IMR-90 (cell line): ENCODE data around the gene HBEGF. TPM values are rescaled to one million over a fixed set of nuclear protein-coding genes. Genes with fewer than 3 reads are reported as not detected.

Source experiments
- ATAC-seq: fragments of 200-7000 bp; cut with Tn5 transposase; 2 replicates; pipeline ENCODE4 v1.9.1; 2020; ENCODE audit warnings: low read depth, mild to moderate bottlenecking, moderate library complexity
- BruUV-seq: library from RNA; stranded (reverse); fragments of 400-500 nt; replicated peaks from 2 replicates; lab custom pipeline; 2021; lab: Mats Ljungman, UMichigan
- CTCF ChIA-PET: fragments of 300-600 bp; formaldehyde crosslinking; extraction: SDS; loops from one replicate; lab custom pipeline; 2021; ENCODE audit warnings: antibody characterized with exemption; lab: Yijun Ruan, JAX
- POLR2A ChIA-PET: fragments of 300-600 bp; sonication (Branson Sonifier 250); formaldehyde crosslinking; loops from one replicate; lab custom pipeline; 2022; ENCODE audit warnings: antibody characterized with exemption; ENCODE audit not compliant: unreplicated experiment; lab: Charles Lee
- DNase-seq: peaks from one replicate; pipeline ENCODE4 v3.0.0; 2013
- H2AFZ ChIP-seq: replicated peaks from 2 replicates; pipeline ENCODE3; 2013; ENCODE audit warnings: low read length, mild to moderate bottlenecking; ENCODE audit not compliant: poor library complexity
- H2AK5ac ChIP-seq: 2 replicates; pipeline ENCODE4 v1.6.1; 2013; ENCODE audit warnings: low read depth, low read length, inconsistent platforms
- H2AK9ac ChIP-seq: replicated peaks from 2 replicates; pipeline ENCODE3; 2013; ENCODE audit warnings: mild to moderate bottlenecking, low read depth, low read length, moderate library complexity; ENCODE audit not compliant: poor library complexity
- H2BK120ac ChIP-seq: 2 replicates; pipeline ENCODE4 v1.6.1; 2013; ENCODE audit warnings: low read depth, low read length, inconsistent platforms
- H2BK15ac ChIP-seq: 3 replicates; pipeline ENCODE4 v1.6.1; 2013; ENCODE audit warnings: low read depth, low read length, inconsistent platforms
- H2BK20ac ChIP-seq: 2 replicates; pipeline ENCODE4 v1.6.1; 2013; ENCODE audit warnings: low read depth, mild to moderate bottlenecking, inconsistent platforms, low read length, moderate library complexity
- H2BK5ac ChIP-seq: 2 replicates; pipeline ENCODE4 v1.6.1; 2013; ENCODE audit warnings: mild to moderate bottlenecking, low read depth, low read length, inconsistent platforms; ENCODE audit not compliant: poor library complexity, severe bottlenecking
- H3K14ac ChIP-seq: replicated peaks from 2 replicates; pipeline ENCODE4 v1.6.1; 2013; ENCODE audit warnings: low read depth, low read length, inconsistent platforms
- H3K18ac ChIP-seq: 2 replicates; pipeline ENCODE4 v1.6.1; 2013; ENCODE audit warnings: low read depth, low read length, control low read depth
- H3K23ac ChIP-seq: 2 replicates; pipeline ENCODE4 v1.6.1; 2013; ENCODE audit warnings: low read depth, low read length, inconsistent platforms
- H3K27ac ChIP-seq: 2 replicates; pipeline ENCODE4 v1.5.1; 2013; ENCODE audit warnings: mild to moderate bottlenecking, control low read depth, low read length; ENCODE audit not compliant: insufficient read depth
- H3K27me3 ChIP-seq: 2 replicates; pipeline ENCODE4 v1.6.1; 2013; ENCODE audit warnings: low read length; ENCODE audit not compliant: control insufficient read depth, insufficient read depth
- H3K36me3 ChIP-seq: 2 replicates; pipeline ENCODE4 v1.6.1; 2013; ENCODE audit warnings: low read length, mixed read lengths; ENCODE audit not compliant: control insufficient read depth, insufficient read depth
- H3K4ac ChIP-seq: 2 replicates; pipeline ENCODE4 v1.6.1; 2013; ENCODE audit warnings: low read depth, low read length, inconsistent platforms
- H3K4me1 ChIP-seq: 2 replicates; pipeline ENCODE4 v1.6.1; 2013; ENCODE audit warnings: low read length, mixed read lengths; ENCODE audit not compliant: control insufficient read depth, insufficient read depth
- H3K4me2 ChIP-seq: 2 replicates; pipeline ENCODE4 v1.6.1; 2013; ENCODE audit warnings: low read depth, mild to moderate bottlenecking, control low read depth, low read length, moderate library complexity
- H3K4me3 ChIP-seq: 2 replicates; pipeline ENCODE4 v1.5.1; 2013; ENCODE audit warnings: low read depth, mild to moderate bottlenecking, control low read depth, low read length, moderate library complexity; ENCODE audit not compliant: insufficient read depth
- H3K56ac ChIP-seq: 2 replicates; pipeline ENCODE4 v1.6.1; 2013; ENCODE audit warnings: low read length, inconsistent platforms; ENCODE audit not compliant: insufficient read depth; ENCODE audit errors: extremely low read depth
- H3K79me1 ChIP-seq, 2 experiments: 2 replicates each; pipeline ENCODE4 v1.6.1; 2013; ENCODE audit warnings: low read length in 2 of 2, inconsistent platforms in 1 of 2, low read depth in 1 of 2
- H3K9ac ChIP-seq: 2 replicates; pipeline ENCODE4 v1.6.1; 2013; ENCODE audit warnings: low read depth, low read length, control low read depth
- H3K9me1 ChIP-seq: 2 replicates; pipeline ENCODE4 v1.6.1; 2013; ENCODE audit warnings: low read length, inconsistent platforms; ENCODE audit not compliant: insufficient read depth
- H3K9me3 ChIP-seq: 2 replicates; pipeline ENCODE4 v1.6.1; 2013; ENCODE audit warnings: low read length; ENCODE audit not compliant: control insufficient read depth, insufficient read depth
- H4K20me1 ChIP-seq: 2 replicates; pipeline ENCODE4 v1.6.1; 2013; ENCODE audit warnings: low read length, inconsistent platforms; ENCODE audit not compliant: insufficient read depth
- H4K5ac ChIP-seq: 2 replicates; pipeline ENCODE4 v1.6.1; 2013; ENCODE audit warnings: mild to moderate bottlenecking, low read depth, low read length, control low read depth
- H4K8ac ChIP-seq, 2 experiments: 2 replicates each; pipeline ENCODE4 v1.6.1; 2013; ENCODE audit warnings: low read depth in 2 of 2, low read length in 2 of 2, control low read depth in 1 of 2, inconsistent platforms in 1 of 2
- H4K91ac ChIP-seq: 2 replicates; pipeline ENCODE4 v1.6.1; 2013; ENCODE audit warnings: low read depth, low read length, inconsistent platforms; ENCODE audit not compliant: insufficient read depth
- BHLHE40 ChIP-seq: fragments of 150-350 bp; IDR thresholded peaks from 2 replicates; pipeline ENCODE4 v1.6.1; 2016; ENCODE audit warnings: mild to moderate bottlenecking, low read depth, low read length
- CEBPB ChIP-seq: IDR thresholded peaks from 2 replicates; pipeline ENCODE4 v1.6.1; 2012; ENCODE audit warnings: low read depth, low read length, improper control_type of control experiment
- ELK1 ChIP-seq: fragments of 150-350 bp; IDR thresholded peaks from 2 replicates; pipeline ENCODE4 v1.6.1; 2016; ENCODE audit warnings: low read depth, mild to moderate bottlenecking, low read length, moderate library complexity, borderline replicate concordance
- FOS ChIP-seq: fragments of 150-350 bp; IDR thresholded peaks from 2 replicates; pipeline ENCODE4 v1.6.1; 2016; ENCODE audit warnings: low read depth, low read length
- MAFK ChIP-seq: IDR thresholded peaks from 2 replicates; pipeline ENCODE4 v1.6.1; 2012; ENCODE audit warnings: low read depth, low read length, improper control_type of control experiment
- MAZ ChIP-seq: IDR thresholded peaks from 2 replicates; pipeline ENCODE4 v1.6.1; 2012; ENCODE audit warnings: low read depth, mild to moderate bottlenecking, low read length, improper control_type of control experiment, moderate library complexity, borderline replicate concordance
- MXI1 ChIP-seq: IDR thresholded peaks from 2 replicates; pipeline ENCODE4 v1.6.1; 2012; ENCODE audit warnings: low read depth, mild to moderate bottlenecking, low read length, moderate library complexity, borderline replicate concordance
- NFE2L2 ChIP-seq: fragments of 150-350 bp; IDR thresholded peaks from 2 replicates; pipeline ENCODE4 v1.6.1; 2016; ENCODE audit warnings: low read depth, mild to moderate bottlenecking, low read length
- POLR2A ChIP-seq: IDR thresholded peaks from 2 replicates; pipeline ENCODE4 v1.6.1; 2012; ENCODE audit warnings: mild to moderate bottlenecking, low read depth, low read length
- RAD21 ChIP-seq: IDR thresholded peaks from 2 replicates; pipeline ENCODE4 v1.6.1; 2012; ENCODE audit warnings: low read length, improper control_type of control experiment
- RCOR1 ChIP-seq: IDR thresholded peaks from 2 replicates; pipeline ENCODE4 v1.6.1; 2012; ENCODE audit warnings: mild to moderate bottlenecking, low read length, improper control_type of control experiment; ENCODE audit not compliant: insufficient replicate concordance
- SMC3 ChIP-seq: fragments of 150-350 bp; IDR thresholded peaks from 2 replicates; pipeline ENCODE4 v1.6.1; 2016; ENCODE audit warnings: low read depth, mild to moderate bottlenecking, antibody characterized with exemption, low read length, moderate library complexity
- USF2 ChIP-seq: fragments of 150-350 bp; IDR thresholded peaks from 2 replicates; pipeline ENCODE4 v1.6.1; 2017; ENCODE audit warnings: mild to moderate bottlenecking, antibody characterized with exemption, low read length, low read depth
- WGBS, 2 experiments: methylation state at CpG; one replicate each; pipeline versions ENCODE4 v1.1.5 to v1.1.7; 2013; ENCODE audit warnings: missing lambda C conversion rate in 2 of 2; ENCODE audit not compliant: insufficient read length in 1 of 2; ENCODE audit errors: extremely low coverage in 2 of 2; 5-methylcytosine and 5-hydroxymethylcytosine counted together
- dilution Hi-C: fragments of 300-500 bp; cut with HindIII; formaldehyde crosslinking; loops from one replicate; pipeline ENCODE4 v1.14.3; 2018; ENCODE audit warnings: low sequenced_read_pairs; ENCODE audit not compliant: unreplicated experiment
- in situ Hi-C: fragments of 300-500 bp; cut with MboI; formaldehyde crosslinking; loops from 3 replicates; pipeline ENCODE4 v1.14.3; 2019; ENCODE audit warnings: low sequenced_read_pairs, inconsistent platforms, mixed read lengths
- intact Hi-C: fragments of 100-400 bp; cut with micrococcal nuclease; formaldehyde crosslinking; loops from 2 replicates; pipeline ENCODE4 v1.10.0; 2022
- polyA plus RNA-seq, 3 experiments: library from polyadenylated mRNA; depleted of rRNA; stranded (reverse); fragments of >200 nt; gene quantifications; 2 replicates each; pipeline ENCODE4 v1.2.3, GENCODE V29; 2012; ENCODE audit warnings: low replicate concordance in 1 of 3
- total RNA-seq: library from RNA; depleted of rRNA; stranded (reverse); fragments of >200 nt; gene quantifications from 2 replicates; pipeline ENCODE4 v1.2.3, GENCODE V29; 2012

Gene HBEGF
- total and polyA plus RNA-seq, 2 of the 4 experiments (the other 2 are of a cell fraction), result 18.8 to 36.1 TPM

- BruUV-seq, result no TSS peak
- peak; percentile 94 for TF ChIP-seq MAZ
- no peak for TF ChIP-seq RCOR1
- no peak for TF ChIP-seq MAFK
- TF ChIP-seq ELK1, result no peak
- TF ChIP-seq NFE2L2, result 0 out of 2 replicates have a peak, but pooled peaks have one; percentile 45
- TF ChIP-seq FOS, result peak; percentile 78
- peak; percentile 53; the same call in 1 of the 2 replicates for TF ChIP-seq BHLHE40
- peak; percentile 38 for TF ChIP-seq POLR2A
- peak; percentile 47; the same call in 1 of the 2 replicates for TF ChIP-seq CEBPB
- TF ChIP-seq SMC3, result no peak; the same call in 1 of the 2 replicates
- no peak for TF ChIP-seq USF2
- peak; percentile 16; the same call in 1 of the 2 replicates for TF ChIP-seq MXI1
- TF ChIP-seq RAD21, result 0 out of 2 replicates have a peak, but pooled peaks have one; percentile 27
Measured at GRCh38 chr5:140322751-140323731, 23.4 kb downstream of the HBEGF start.

More at GRCh38 chr5:140322751-140323731, 23.4 kb downstream of the HBEGF start:
- Histone ChIP-seq H3K4me1 (peaks cover 25% of the 10 kb centered on the region), H4K91ac (peak overlapping the region; percentile 94), H3K4me2 (peak overlapping the region; percentile 68), H2AK5ac (peak overlapping the region; percentile 97), H2BK15ac (peak overlapping the region; percentile 53; the same call in 2 of the 3 replicates), H3K9me3 (no peaks in the 10 kb centered on the region), H3K36me3 (no peaks in the 10 kb centered on the region), H2AK9ac (peak overlapping the region; percentile 78), H2AFZ (peak overlapping the region; percentile 74), H4K5ac (peak overlapping the region; percentile 32), H4K8ac (peak overlapping the region; percentile 85), H3K27me3 (no peaks in the 10 kb centered on the region), H4K20me1 (no peaks in the 10 kb centered on the region), H3K9me1 (peaks cover 23% of the 10 kb centered on the region), H3K4ac (peak overlapping the region; percentile 92), H2BK120ac (peak overlapping the region; percentile 94), H3K79me1 (0 out of 4 replicates have a peak, but pooled peaks cover 0 to 5% of the 10 kb centered on the region in 2 experiments), H3K14ac (peak overlapping the region; percentile 85), H3K27ac (peak overlapping the region; percentile 83), H3K9ac (peak overlapping the region; percentile 16; the same call in 1 of the 2 replicates), H3K18ac (peak overlapping the region; percentile 66), H2BK5ac (peak overlapping the region; percentile 90), H2BK20ac (peak overlapping the region; percentile 89), H3K23ac (peak overlapping the region; percentile 80), H3K56ac (peak overlapping the region; percentile 65), H3K4me3 (no peak overlapping the region)
- POLR2A ChIA-PET, result interaction anchor here (0.6 to 1.0 kb wide), 3 partner anchors 15 to 347 kb away, joined by 3 to 9 read pairs (median 5); partner anchors contain the start of gene PFDN1
- CTCF ChIA-PET, result interaction anchor here (0.7 to 1.1 kb wide), 3 partner anchors 22 to 40 kb away, joined by 3 to 5 read pairs (median 4); partner anchors contain the start of gene HBEGF
- dilution Hi-C loops, result no loop called here
- WGBS, 2 experiments, result 17% methylated on average over 2 of the region's 9 CpGs; no CpG with 5 or more reads in 1 of the 2 experiments
- in situ Hi-C loops, result no loop called here
- DNase-seq (peak; percentile 98), ATAC-seq (peak; percentile 76)
- intact Hi-C loops, result no loop called here
